ENCODE data around the gene PKD1L1. TPM values are rescaled to one million over a fixed set of nuclear protein-coding genes. Genes with fewer than 3 reads are reported as not detected.

Gene PKD1L1
- polyA plus RNA-seq, 2 of the 4 experiments (the other 2 are of a cell fraction), result 0.21 TPM

DNA sequence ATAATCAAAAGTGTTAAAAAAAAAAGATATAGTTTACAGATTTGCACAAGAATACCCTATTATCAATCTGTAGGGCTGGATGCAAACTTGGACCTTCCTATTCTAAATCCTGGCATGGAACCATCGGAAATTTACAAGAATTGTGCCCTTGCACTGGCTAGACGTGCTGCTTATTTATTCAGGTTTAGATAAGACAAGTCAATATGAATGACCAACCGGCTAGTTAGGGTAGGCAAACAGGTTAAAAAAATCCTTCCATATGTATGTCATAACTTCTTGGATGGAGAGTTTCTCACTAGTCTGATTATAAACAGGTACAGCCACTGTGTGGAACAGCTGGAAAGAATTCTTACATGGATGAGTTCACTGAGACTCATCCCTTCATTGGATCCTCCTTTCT is 41.4 kb downstream of the PKD1L1 start:
- no peak for ATAC-seq
- Histone ChIP-seq H3K4me1 (no peaks in the 10 kb centered on the region), H3K27ac (no peak overlapping the region), H3K4me3 (no peak overlapping the region), H3K4me2 (no peak overlapping the region), H3K9me3 (no peaks in the 10 kb centered on the region)
- WGBS (ENCODE audit: missing lambda C conversion rate), result 34% methylated on average over 3 of the region's 3 CpGs
- no peak for TF ChIP-seq RNF2 (IDR thresholded peaks at IDR 0.05; ENCODE audit: borderline replicate concordance, low read depth)
- TF ChIP-seq ZSCAN20 (CRISPR knock-in tag; IDR thresholded peaks at IDR 0.05), result no peak
- no peak for TF ChIP-seq CBX8 (IDR thresholded peaks at IDR 0.05)
- TF ChIP-seq RARB (CRISPR knock-in tag; IDR thresholded peaks at IDR 0.05), result no peak
- TF ChIP-seq, protein P1, sequence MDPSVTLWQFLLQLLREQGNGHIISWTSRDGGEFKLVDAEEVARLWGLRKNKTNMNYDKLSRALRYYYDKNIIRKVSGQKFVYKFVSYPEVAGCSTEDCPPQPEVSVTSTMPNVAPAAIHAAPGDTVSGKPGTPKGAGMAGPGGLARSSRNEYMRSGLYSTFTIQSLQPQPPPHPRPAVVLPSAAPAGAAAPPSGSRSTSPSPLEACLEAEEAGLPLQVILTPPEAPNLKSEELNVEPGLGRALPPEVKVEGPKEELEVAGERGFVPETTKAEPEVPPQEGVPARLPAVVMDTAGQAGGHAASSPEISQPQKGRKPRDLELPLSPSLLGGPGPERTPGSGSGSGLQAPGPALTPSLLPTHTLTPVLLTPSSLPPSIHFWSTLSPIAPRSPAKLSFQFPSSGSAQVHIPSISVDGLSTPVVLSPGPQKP (IDR thresholded peaks at IDR 0.05; ENCODE audit: low read depth, low read length), result no peak
- no peak for DNase-seq (ENCODE audit: low read depth in 1 of 2, low spot score in 1 of 2)
- ChIA-PET POLR2A (no interaction called here), CTCF (interaction anchor here (0.7 to 1.0 kb wide), 2 partner anchors 55 to 641 kb away, joined by 3 read pairs; no protein-coding TSS in a partner anchor)
- FAIRE-seq, result no peak

DNA sequence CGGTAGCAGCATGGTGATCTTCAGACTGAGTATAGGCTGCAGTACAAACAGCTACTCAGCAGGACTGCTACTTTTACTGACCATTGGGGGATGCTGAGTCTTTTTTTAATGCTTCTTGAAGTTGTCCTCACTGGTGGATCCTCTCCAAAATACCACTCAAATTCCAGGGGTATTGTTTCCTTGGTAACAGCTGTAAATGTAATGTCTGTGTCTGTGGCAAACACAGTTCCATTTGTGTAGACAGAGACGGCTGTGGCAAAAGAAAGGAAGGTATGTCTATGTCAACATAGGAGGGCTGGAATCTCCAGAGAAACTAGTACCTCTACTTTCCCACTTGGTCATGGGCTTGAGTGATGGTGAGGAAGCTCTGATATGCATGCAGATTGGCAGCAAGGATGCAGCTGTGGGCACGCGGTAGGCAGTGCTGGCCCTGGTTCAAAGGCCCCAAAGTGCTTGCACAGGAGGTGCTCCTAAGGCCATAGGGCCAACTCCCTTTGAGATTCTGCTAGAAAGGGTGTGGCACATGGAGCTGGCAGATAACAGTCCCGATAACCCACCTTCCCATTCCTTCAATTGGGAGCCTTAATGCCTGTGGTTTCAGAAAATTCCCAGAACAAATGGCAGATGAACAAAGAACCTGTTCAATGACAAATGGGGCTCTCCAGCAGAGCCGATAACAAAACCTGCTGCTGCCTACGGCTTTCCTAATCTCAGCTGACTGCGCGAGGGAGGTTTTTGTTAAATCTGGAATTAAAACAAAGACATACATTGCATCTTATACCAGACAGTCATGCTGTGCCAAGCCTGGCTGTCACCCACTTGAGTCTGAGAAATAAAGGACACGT is 43.0 kb downstream of the PKD1L1 start:
- ChIA-PET POLR2A (interaction anchor here (0.7 kb wide), 1 partner anchor 116 kb away, joined by 3 read pairs; no protein-coding TSS in a partner anchor), CTCF (interaction anchor here (0.7 to 1.5 kb wide), 5 partner anchors 8 to 40 kb away, joined by 3 to 5 read pairs (median 3); no protein-coding TSS in a partner anchor)
- no peak; a peak in 1 of 6 replicates for ATAC-seq

DNA sequence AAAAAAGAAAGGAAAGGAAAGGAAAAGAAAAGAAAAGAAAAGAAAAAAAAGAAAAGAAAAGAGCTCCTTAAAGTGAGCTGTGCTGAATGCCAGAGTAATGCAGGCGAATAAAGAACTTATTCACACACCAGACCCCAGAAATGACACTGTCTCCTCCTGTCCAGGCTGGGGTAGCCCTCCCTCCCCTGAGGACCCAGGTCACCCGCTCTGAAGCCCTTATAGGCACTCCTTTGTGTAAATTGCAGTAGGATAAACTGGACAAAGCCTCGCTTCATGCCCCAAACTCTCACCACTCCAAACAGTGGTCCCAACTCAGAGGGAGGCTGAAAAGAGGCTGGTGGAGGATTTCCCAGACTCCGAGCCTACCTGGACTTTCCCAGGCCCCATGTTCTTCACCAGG is 46.3 kb downstream of the PKD1L1 start:
- ChIA-PET POLR2A (no interaction called here), CTCF (interaction anchor here (0.6 kb wide), 1 partner anchor 9 kb away, joined by 3 read pairs; no protein-coding TSS in a partner anchor)
- no peaks in the 10 kb centered on the region for H3K9me3 ChIP-seq
- no peak overlapping the region for H3K27ac ChIP-seq
- H3K4me3 ChIP-seq, result no peak overlapping the region
- H3K4me2 ChIP-seq, result no peak overlapping the region
- H3K4me1 ChIP-seq, result no peaks in the 10 kb centered on the region
- WGBS (ENCODE audit: missing lambda C conversion rate), result 67% methylated on average over 4 of the region's 4 CpGs
- DNase-seq (ENCODE audit: low read depth in 1 of 2, low spot score in 1 of 2) (no peak), ATAC-seq (no peak), FAIRE-seq (no peak)
- TF ChIP-seq CHD2 (IDR thresholded peaks at IDR 0.05; ENCODE audit: low read length, partially characterized antibody) (no peak), RARB (CRISPR knock-in tag; IDR thresholded peaks at IDR 0.05) (no peak), SREBF2 (IDR thresholded peaks at IDR 0.05) (no peak), FOSB (CRISPR knock-in tag; IDR thresholded peaks at IDR 0.05) (no peak), EHF (CRISPR knock-in tag; IDR thresholded peaks at IDR 0.05) (no peak), GATA3 (IDR thresholded peaks at IDR 0.05; ENCODE audit: borderline replicate concordance) (no peak), HDAC2 (IDR thresholded peaks at IDR 0.05) (no peak), JUN (IDR thresholded peaks at IDR 0.05) (no peak), CBX2 (IDR thresholded peaks at IDR 0.05; ENCODE audit: borderline replicate concordance, low read depth) (no peak), JUNB (IDR thresholded peaks at IDR 0.05) (no peak), RFX5 (IDR thresholded peaks at IDR 0.05) (no peak), TFCP2L1 (CRISPR knock-in tag; IDR thresholded peaks at IDR 0.05) (no peak), RCOR1 (IDR thresholded peaks at IDR 0.05; ENCODE audit: low read depth, low read length) (no peak), FOXS1 (CRISPR knock-in tag; IDR thresholded peaks at IDR 0.05) (no peak)
- TF ChIP-seq, protein P2, sequence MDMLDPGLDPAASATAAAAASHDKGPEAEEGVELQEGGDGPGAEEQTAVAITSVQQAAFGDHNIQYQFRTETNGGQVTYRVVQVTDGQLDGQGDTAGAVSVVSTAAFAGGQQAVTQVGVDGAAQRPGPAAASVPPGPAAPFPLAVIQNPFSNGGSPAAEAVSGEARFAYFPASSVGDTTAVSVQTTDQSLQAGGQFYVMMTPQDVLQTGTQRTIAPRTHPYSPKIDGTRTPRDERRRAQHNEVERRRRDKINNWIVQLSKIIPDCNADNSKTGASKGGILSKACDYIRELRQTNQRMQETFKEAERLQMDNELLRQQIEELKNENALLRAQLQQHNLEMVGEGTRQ (IDR thresholded peaks at IDR 0.05), result no peak
- TF ChIP-seq, protein P3, sequence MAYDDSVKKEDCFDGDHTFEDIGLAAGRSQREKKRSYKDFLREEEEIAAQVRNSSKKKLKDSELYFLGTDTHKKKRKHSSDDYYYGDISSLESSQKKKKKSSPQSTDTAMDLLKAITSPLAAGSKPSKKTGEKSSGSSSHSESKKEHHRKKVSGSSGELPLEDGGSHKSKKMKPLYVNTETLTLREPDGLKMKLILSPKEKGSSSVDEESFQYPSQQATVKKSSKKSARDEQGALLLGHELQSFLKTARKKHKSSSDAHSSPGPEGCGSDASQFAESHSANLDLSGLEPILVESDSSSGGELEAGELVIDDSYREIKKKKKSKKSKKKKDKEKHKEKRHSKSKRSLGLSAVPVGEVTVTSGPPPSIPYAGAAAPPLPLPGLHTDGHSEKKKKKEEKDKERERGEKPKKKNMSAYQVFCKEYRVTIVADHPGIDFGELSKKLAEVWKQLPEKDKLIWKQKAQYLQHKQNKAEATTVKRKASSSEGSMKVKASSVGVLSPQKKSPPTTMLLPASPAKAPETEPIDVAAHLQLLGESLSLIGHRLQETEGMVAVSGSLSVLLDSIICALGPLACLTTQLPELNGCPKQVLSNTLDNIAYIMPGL (CRISPR knock-in tag; IDR thresholded peaks at IDR 0.05; ENCODE audit: borderline replicate concordance), result no peak

More for the DNA sequence above, 43.0 kb downstream of the PKD1L1 start:
- 80% methylated on average over 10 of the region's 10 CpGs for WGBS (ENCODE audit: missing lambda C conversion rate)
- no peaks in the 10 kb centered on the region for H3K9me3 ChIP-seq
- no peak overlapping the region for H3K27ac ChIP-seq
- H3K4me1 ChIP-seq, result no peaks in the 10 kb centered on the region
- TF ChIP-seq, protein P1 (IDR thresholded peaks at IDR 0.05; ENCODE audit: low read depth, low read length), result no peak
- TF ChIP-seq GATA3 (IDR thresholded peaks at IDR 0.05; ENCODE audit: borderline replicate concordance), result no peak
- TF ChIP-seq RNF2 (IDR thresholded peaks at IDR 0.05; ENCODE audit: borderline replicate concordance, low read depth), result no peak
- TF ChIP-seq, protein P4, sequence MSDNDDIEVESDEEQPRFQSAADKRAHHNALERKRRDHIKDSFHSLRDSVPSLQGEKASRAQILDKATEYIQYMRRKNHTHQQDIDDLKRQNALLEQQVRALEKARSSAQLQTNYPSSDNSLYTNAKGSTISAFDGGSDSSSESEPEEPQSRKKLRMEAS (IDR thresholded peaks at IDR 0.05), result no peak
- TF ChIP-seq, protein P5, sequence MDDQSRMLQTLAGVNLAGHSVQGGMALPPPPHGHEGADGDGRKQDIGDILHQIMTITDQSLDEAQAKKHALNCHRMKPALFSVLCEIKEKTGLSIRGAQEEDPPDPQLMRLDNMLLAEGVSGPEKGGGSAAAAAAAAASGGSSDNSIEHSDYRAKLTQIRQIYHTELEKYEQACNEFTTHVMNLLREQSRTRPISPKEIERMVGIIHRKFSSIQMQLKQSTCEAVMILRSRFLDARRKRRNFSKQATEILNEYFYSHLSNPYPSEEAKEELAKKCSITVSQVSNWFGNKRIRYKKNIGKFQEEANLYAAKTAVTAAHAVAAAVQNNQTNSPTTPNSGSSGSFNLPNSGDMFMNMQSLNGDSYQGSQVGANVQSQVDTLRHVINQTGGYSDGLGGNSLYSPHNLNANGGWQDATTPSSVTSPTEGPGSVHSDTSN (IDR thresholded peaks at IDR 0.05), result no peak
- no peak for TF ChIP-seq BHLHE40 (IDR thresholded peaks at IDR 0.05; ENCODE audit: low read depth, low read length)
- no peak for TF ChIP-seq HOXB5 (CRISPR knock-in tag; IDR thresholded peaks at IDR 0.05)
- DNase-seq (ENCODE audit: low read depth in 1 of 2, low spot score in 1 of 2) (no peak), FAIRE-seq (no peak)
- H3K4me3 ChIP-seq, result no peak overlapping the region
- no peak overlapping the region for H3K4me2 ChIP-seq
